ENCODE results near the gene ZFP69.

The ZFP69 gene

GRCh38 chr1:40508375-40509341 is 31.6 kb downstream of the ZFP69 start, which contains the start of gene EXO5:
Gene EXO5 (plus strand): TSS chr1:40508767. CDS start chr1:40514545, 5,778 bp downstream.
- peak; percentile 82 for DNase-seq

GRCh38 chr1:40519517-40519916 is 42.4 kb downstream of the ZFP69 start:
- DNase-seq = no peak

GRCh38 chr1:40530735-40531380 is 53.8 kb downstream of the ZFP69 start:
- no peak for DNase-seq

GRCh38 chr1:40531381-40532061 is 54.4 kb downstream of the ZFP69 start, which contains the start of gene ZNF684:
Gene ZNF684 (plus strand): TSS chr1:40531637. CDS start chr1:40533167, 1,530 bp downstream.
- peak; percentile 75 for DNase-seq

- no peak for DNase-seq
Observed at GRCh38 chr1:40532062-40532389, 54.9 kb downstream of the ZFP69 start.

GRCh38 chr1:40532844-40533424 is 55.8 kb downstream of the ZFP69 start:
- DNase-seq = no peak

- no peak for DNase-seq
Observed at GRCh38 chr1:40534589-40534988, 57.5 kb downstream of the ZFP69 start.

GRCh38 chr1:40535732-40536131 is 58.6 kb downstream of the ZFP69 start:
- DNase-seq = no peak

- DNase-seq = no peak
Observed at GRCh38 chr1:40539338-40539737, 62.2 kb downstream of the ZFP69 start.
